Spleen (tissue), 11 donors: Measurements from ENCODE around the gene TCF7L2. TPM values are rescaled to one million over a fixed set of nuclear protein-coding genes. Genes with fewer than 3 reads are reported as not detected.

Experiments used
- DNase-seq: peaks from one replicate; pipeline ENCODE4 v3.0.0-alpha.2; 2020
- H3K27ac ChIP-seq, 8 donors: fragments of 200-600 bp; sonication (generic) in 7 of 8; 1 replicate in 4 of 8; 2 replicates in 4 of 8; pipeline versions ENCODE4 v1.5.0 to v1.8.0; 2016 to 2021; ENCODE audit warnings: inconsistent platforms in 4 of 8, mild to moderate bottlenecking in 4 of 8, moderate library complexity in 1 of 8
- H3K27me3 ChIP-seq, 7 donors: fragments of 200-600 bp; sonication (generic) in 6 of 7; replicated peaks in 1 of 7; 1 replicate in 4 of 7; 2 replicates in 3 of 7; pipeline versions ENCODE4 v1.5.0 to v1.8.0; 2016 to 2021; ENCODE audit warnings: inconsistent platforms in 3 of 7, mild to moderate bottlenecking in 1 of 7
- H3K36me3 ChIP-seq, 6 donors: fragments of 200-600 bp; sonication (generic) in 5 of 6; 1 replicate in 4 of 6; 2 replicates in 2 of 6; pipeline versions ENCODE4 v1.5.0 to v1.8.0; 2016 to 2021; ENCODE audit warnings: inconsistent platforms in 2 of 6
- H3K4me1 ChIP-seq, 6 donors: fragments of 200-600 bp; sonication (generic) in 5 of 6; 1 replicate in 3 of 6; 2 replicates in 3 of 6; pipeline versions ENCODE4 v1.5.0 to v1.8.0; 2016 to 2021; ENCODE audit warnings: inconsistent platforms in 3 of 6
- H3K4me3 ChIP-seq, 8 donors: fragments of 200-600 bp; sonication (generic) in 7 of 8; 1 replicate in 4 of 8; 2 replicates in 4 of 8; pipeline versions ENCODE4 v1.5.0 to v1.8.0; 2016 to 2021; ENCODE audit warnings: inconsistent platforms in 4 of 8, mild to moderate bottlenecking in 4 of 8, moderate library complexity in 2 of 8
- H3K9me3 ChIP-seq, 8 donors: fragments of 200-600 bp; sonication (generic) in 7 of 8; 1 replicate in 4 of 8; 2 replicates in 4 of 8; pipeline versions ENCODE4 v1.5.0 to v1.8.0; 2016 to 2021; ENCODE audit warnings: inconsistent platforms in 4 of 8
- POLR2A ChIP-seq, 3 donors: fragments of 450-650 bp; IDR thresholded peaks; one replicate each; pipeline ENCODE4 v1.5.1; 2017; ENCODE audit warnings: antibody characterized with exemption in 3 of 3, mild to moderate bottlenecking in 1 of 3
- POLR2AphosphoS5 ChIP-seq, 3 donors: sonication (generic); formaldehyde crosslinking; IDR thresholded peaks; one replicate each; pipeline ENCODE4 v1.5.1; 2017; ENCODE audit warnings: antibody characterized with exemption in 3 of 3
- WGBS, 5 donors: extraction: QIAGEN DNeasy Blood & Tissue Kit in 3 of 5; methylation state at CpG; one replicate each; pipeline versions ENCODE4 v1.1.5 to v1.1.7; 2013 to 2018; 5-methylcytosine and 5-hydroxymethylcytosine counted together
- intact Hi-C: fragments of 100-400 bp; cut with DNase I; formaldehyde crosslinking; loops from one replicate; pipeline ENCODE4 v1.15.0; 2023; ENCODE audit warnings: low total_unique reads
- polyA plus RNA-seq, 3 donors: library from polyadenylated mRNA; stranded (reverse); fragments of 200-250 nt; gene quantifications; one replicate each; pipeline ENCODE4 v1.2.1, GENCODE V29; 2013
- total RNA-seq, 7 donors: library from RNA; depleted of rRNA in 3 of 7; stranded (reverse); fragments of >200 nt in 3 of 7; fragmentation: NEBNext Ultra II Directional in 4 of 7; extraction: Animal tissue kit (Norgen Biotek cat#: 25700) in 4 of 7; gene quantifications; one replicate each; pipeline versions ENCODE4 v1.1.0 to v1.2.1, GENCODE V29; 2016 to 2021
- TF ChIP-seq, protein P1 (sequence below), 11 experiments: fragments of 200-600 bp in 7 of 11; fragments of 450-650 bp in 4 of 11; sonication (generic) in 4 of 11; IDR thresholded peaks in 8 of 11; conservative IDR thresholded peaks in 3 of 11; 1 replicate in 7 of 11; 2 replicates in 4 of 11; pipeline versions ENCODE4 v1.4.0 to v1.8.0; 2016 to 2021; ENCODE audit warnings: antibody characterized with exemption in 11 of 11, inconsistent platforms in 4 of 11, mild to moderate bottlenecking in 1 of 11
- donor health status: healthy with polysubstance abuse.
- donor health status: DM: no; HTN: no; CAD: no; lungs with moderate emphysema.
- donor health status: DM: no; HTN: no; CAD: no.
- donor health status: Bipolar disorder and iron deficiency.
- donor health status: healthy.
- donor health status: DM: no; HTN: no; CAD: no.
- donor health status: DM: yes; HTN: yes; CAD: no.

TCF7L2 gene
- total and polyA plus RNA-seq, 10 donors = 4.6 to 85.6 (median 34.7) TPM

DNA sequence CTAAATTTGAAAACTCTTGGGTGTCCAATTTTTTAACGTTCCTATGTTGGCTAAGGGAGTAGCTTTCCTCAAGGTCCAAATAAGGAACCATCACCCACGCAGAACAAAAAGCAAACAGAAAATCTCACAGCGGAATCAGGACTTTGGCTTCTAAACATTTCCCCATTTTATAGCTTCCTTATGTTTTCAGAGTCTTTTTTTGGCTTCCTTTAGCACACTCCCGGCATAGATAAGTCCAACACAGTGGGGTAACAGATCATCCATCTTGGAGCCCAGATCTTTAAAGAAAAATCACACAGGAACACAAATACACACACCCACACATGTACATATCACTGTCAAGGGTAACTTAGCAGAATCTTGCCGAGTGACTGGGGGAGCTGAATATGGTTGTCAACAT, 4.2 kb upstream of the TCF7L2 start:
- TF ChIP-seq, protein P1, sequence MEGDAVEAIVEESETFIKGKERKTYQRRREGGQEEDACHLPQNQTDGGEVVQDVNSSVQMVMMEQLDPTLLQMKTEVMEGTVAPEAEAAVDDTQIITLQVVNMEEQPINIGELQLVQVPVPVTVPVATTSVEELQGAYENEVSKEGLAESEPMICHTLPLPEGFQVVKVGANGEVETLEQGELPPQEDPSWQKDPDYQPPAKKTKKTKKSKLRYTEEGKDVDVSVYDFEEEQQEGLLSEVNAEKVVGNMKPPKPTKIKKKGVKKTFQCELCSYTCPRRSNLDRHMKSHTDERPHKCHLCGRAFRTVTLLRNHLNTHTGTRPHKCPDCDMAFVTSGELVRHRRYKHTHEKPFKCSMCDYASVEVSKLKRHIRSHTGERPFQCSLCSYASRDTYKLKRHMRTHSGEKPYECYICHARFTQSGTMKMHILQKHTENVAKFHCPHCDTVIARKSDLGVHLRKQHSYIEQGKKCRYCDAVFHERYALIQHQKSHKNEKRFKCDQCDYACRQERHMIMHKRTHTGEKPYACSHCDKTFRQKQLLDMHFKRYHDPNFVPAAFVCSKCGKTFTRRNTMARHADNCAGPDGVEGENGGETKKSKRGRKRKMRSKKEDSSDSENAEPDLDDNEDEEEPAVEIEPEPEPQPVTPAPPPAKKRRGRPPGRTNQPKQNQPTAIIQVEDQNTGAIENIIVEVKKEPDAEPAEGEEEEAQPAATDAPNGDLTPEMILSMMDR (IDR thresholded peaks at IDR 0.05 in 8 of 11, conservative IDR thresholded peaks at IDR 0.05 in 3 of 11) = no peak
- no peak for TF ChIP-seq POLR2A (IDR thresholded peaks at IDR 0.05)
- no peak for TF ChIP-seq POLR2AphosphoS5 (IDR thresholded peaks at IDR 0.05)
- H3K4me3 ChIP-seq = no peak overlapping the region
- no peaks in the 10 kb centered on the region for H3K9me3 ChIP-seq
- 52 to 73% (median 65%) methylated on average over 5 of the region's 5 CpGs for WGBS, 5 donors
- H3K4me1 ChIP-seq = peaks cover 0 to 36% (median 12%) of the 10 kb centered on the region in 6 donors
- peaks cover 0 to 12% (median 0%) of the 10 kb centered on the region in 7 donors for H3K27me3 ChIP-seq
- DNase-seq = no peak
- H3K36me3 ChIP-seq = no peaks in the 10 kb centered on the region
- peak overlapping the region in 3 of 8 donors; percentile 7 to 62 (median 42) for H3K27ac ChIP-seq
- intact Hi-C loops = no loop called here

DNA sequence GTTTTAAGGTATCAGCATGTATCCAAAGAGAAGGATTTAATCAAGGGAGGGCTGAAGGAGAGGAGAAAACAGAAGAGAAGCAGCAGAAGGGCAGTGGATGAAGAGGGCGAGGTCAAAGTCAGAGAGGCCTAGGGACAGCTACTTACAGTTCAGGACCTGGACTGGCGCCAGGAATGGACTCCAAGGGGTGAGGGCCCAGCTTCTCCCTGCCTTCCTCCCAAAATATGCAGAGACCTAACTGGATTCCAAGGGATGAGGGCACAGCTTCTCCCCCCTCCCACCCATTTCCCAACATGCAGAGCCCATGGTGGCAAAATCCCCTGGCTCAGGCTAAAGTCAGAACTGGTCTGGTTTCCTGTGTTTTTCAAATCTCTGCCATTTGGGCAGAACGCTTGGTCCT, 3.4 kb upstream of the TCF7L2 start:
- Histone ChIP-seq H3K4me3 (no peak overlapping the region), H3K27me3 (peaks cover 0 to 18% (median 0%) of the 10 kb centered on the region in 7 donors), H3K27ac (peak overlapping the region in 4 of 8 donors; percentile 7 to 62 (median 38)), H3K9me3 (no peaks in the 10 kb centered on the region), H3K4me1 (peaks cover 0 to 38% (median 13%) of the 10 kb centered on the region in 6 donors), H3K36me3 (no peaks in the 10 kb centered on the region)
- TF ChIP-seq, protein P1 (IDR thresholded peaks at IDR 0.05 in 8 of 11, conservative IDR thresholded peaks at IDR 0.05 in 3 of 11) = no peak
- TF ChIP-seq POLR2AphosphoS5 (IDR thresholded peaks at IDR 0.05) (no peak), POLR2A (IDR thresholded peaks at IDR 0.05) (no peak)
- WGBS, 5 donors = 77 to 91% (median 88%) methylated on average over 3 of the region's 3 CpGs
- intact Hi-C loops = no loop called here
- DNase-seq = no peak

DNA sequence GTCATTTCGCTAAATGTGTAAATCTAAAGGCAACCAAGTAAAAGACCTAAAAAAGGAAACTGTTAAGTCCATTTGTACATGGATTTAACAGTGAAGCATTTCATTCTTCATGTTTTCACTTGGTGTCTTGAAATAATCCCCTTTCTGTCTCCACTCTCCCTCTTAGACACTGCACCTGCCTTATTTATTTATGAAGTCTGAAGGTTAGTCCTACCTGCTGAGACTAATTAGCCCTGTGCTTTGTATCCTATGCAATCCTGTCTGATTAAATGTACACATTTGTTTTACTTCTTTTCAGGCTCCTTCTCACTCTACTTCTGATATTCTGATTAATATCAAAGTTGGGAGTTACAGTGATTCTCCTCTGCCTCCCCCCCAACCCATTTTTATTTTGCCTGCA, 1.9 kb upstream of the TCF7L2 start:
- H3K36me3 ChIP-seq = no peaks in the 10 kb centered on the region
- TF ChIP-seq, protein P1 (IDR thresholded peaks at IDR 0.05 in 8 of 11, conservative IDR thresholded peaks at IDR 0.05 in 3 of 11) = no peak
- TF ChIP-seq POLR2AphosphoS5 (IDR thresholded peaks at IDR 0.05) (no peak), POLR2A (IDR thresholded peaks at IDR 0.05) (no peak)
- H3K27me3 ChIP-seq = peaks cover 0 to 33% (median 12%) of the 10 kb centered on the region in 7 donors
- peaks cover 6 to 53% (median 24%) of the 10 kb centered on the region in 6 donors for H3K4me1 ChIP-seq
- intact Hi-C loops = no loop called here
- H3K4me3 ChIP-seq = no peak overlapping the region
- no peaks in the 10 kb centered on the region for H3K9me3 ChIP-seq
- WGBS, 5 donors = 90 to 100% (median 97%) methylated on average over 1 of the region's 1 CpG
- no peak for DNase-seq
- H3K27ac ChIP-seq = peak overlapping the region in 5 of 8 donors; percentile 63 to 91 (median 88)

DNA sequence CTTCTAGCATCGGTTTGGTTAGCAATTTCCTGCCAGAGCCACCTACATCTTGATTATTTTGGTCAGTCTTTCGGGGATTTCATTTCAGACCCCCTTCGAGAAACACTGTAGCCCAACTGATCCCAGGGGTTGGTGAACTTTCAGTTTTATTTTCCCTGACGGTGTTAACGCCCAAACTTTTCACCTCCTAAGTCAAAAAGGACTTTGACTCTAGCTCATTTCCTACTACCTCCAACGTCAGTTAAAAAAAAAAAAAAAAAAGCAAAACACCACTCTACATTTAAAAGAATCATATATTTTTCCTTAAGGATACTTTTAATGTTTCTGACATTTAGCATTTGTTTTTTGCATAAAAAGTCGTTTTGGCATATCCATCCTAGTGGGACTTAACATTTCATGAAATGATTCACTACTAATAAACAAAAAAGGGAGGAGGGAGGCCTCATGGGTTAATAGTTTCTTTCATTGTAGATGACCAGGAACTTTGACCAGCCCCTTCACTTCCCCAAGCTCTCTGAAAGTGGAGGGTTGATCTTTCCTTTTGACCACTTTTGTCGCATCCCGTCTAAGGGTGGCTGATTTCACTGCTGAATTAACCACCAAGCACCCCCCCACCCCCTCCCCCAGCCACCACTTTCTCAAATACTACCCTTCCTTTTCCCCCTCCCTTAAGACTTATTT, 764 bp upstream of the TCF7L2 start:
- peak overlapping the region; percentile 12 to 88 (median 63) for H3K4me3 ChIP-seq
- 3 to 8% (median 4%) methylated on average over 9 of the region's 9 CpGs for WGBS, 5 donors
- H3K27ac ChIP-seq = peak overlapping the region; percentile 6 to 91 (median 76)
- H3K27me3 ChIP-seq = peaks cover 0 to 43% (median 15%) of the 10 kb centered on the region in 7 donors
- H3K36me3 ChIP-seq = no peaks in the 10 kb centered on the region
- no peaks in the 10 kb centered on the region for H3K9me3 ChIP-seq
- TF ChIP-seq POLR2AphosphoS5 (IDR thresholded peaks at IDR 0.05) (no peak), POLR2A (IDR thresholded peaks at IDR 0.05) (no peak)
- TF ChIP-seq, protein P1 (IDR thresholded peaks at IDR 0.05 in 8 of 11, conservative IDR thresholded peaks at IDR 0.05 in 3 of 11) = no peak
- H3K4me1 ChIP-seq = peaks cover 6 to 64% (median 30%) of the 10 kb centered on the region in 6 donors
- intact Hi-C loops = no loop called here
- no peak for DNase-seq
